Activated CD8-positive, alpha-beta memory T cell treated with anti-CD3 and anti-CD28 coated beads for 36 hours (primary cell): ENCODE measurements around the gene CHST6. TPM values are rescaled to one million over a fixed set of nuclear protein-coding genes. Genes with fewer than 3 reads are reported as not detected.

Experiments
- total RNA-seq, 2 experiments: library from RNA; stranded (reverse); gene quantifications; one replicate each; pipeline ENCODE4 v1.2.3, GENCODE V29; 2021

CHST6 gene
- total RNA-seq, 2 experiments from 2014 or later, result 0.04 to 0.06 TPM

Other genes with a start within 250 kb of the CHST6 start
- gene BCAR1, start 243.8 kb downstream of the CHST6 start, total RNA-seq, result 1 to 10 TPM in 1 of 2 experiments, under 1 TPM in 1; 0.84 to 2.7 TPM
- 10 to 100 TPM; 34.2 to 38.5 TPM for gene CFDP1, start 61.9 kb downstream of the CHST6 start, total RNA-seq
- 10 to 100 TPM; 38.0 to 42.7 TPM for gene TMEM170A, start 30.8 kb downstream of the CHST6 start, total RNA-seq
- gene CHST5, start 40.7 kb upstream of the CHST6 start, total RNA-seq, result under 1 TPM; 0.27 to 0.44 TPM
- gene TMEM231, start 60.8 kb upstream of the CHST6 start, total RNA-seq, result 1 to 10 TPM; 6.0 to 6.4 TPM
- gene GABARAPL2, start 70.9 kb upstream of the CHST6 start, total RNA-seq, result 10 to 100 TPM; 69.9 to 71.8 TPM
- gene ADAT1, start 127.8 kb upstream of the CHST6 start, total RNA-seq, result 10 to 100 TPM; 53.5 to 57.2 TPM
- gene KARS1, start 152.2 kb upstream of the CHST6 start, total RNA-seq, result 100 to 1,000 TPM; 321 to 325 TPM
- 10 to 100 TPM; 78.2 to 84.4 TPM for gene TERF2IP, start 152.3 kb upstream of the CHST6 start, total RNA-seq
- not detected for gene CPHXL2, start 181.6 kb upstream of the CHST6 start, total RNA-seq
- not detected for gene DUXB, start 206.0 kb upstream of the CHST6 start, total RNA-seq
- not detected for gene CPHXL, start 231.0 kb upstream of the CHST6 start, total RNA-seq